ENCODE data around the gene SPI1. TPM values are rescaled to one million over a fixed set of nuclear protein-coding genes. Genes with fewer than 3 reads are reported as not detected.

SPI1 gene
- total RNA-seq, 1 donor from 2014 or later = 15.5 TPM

DNA sequence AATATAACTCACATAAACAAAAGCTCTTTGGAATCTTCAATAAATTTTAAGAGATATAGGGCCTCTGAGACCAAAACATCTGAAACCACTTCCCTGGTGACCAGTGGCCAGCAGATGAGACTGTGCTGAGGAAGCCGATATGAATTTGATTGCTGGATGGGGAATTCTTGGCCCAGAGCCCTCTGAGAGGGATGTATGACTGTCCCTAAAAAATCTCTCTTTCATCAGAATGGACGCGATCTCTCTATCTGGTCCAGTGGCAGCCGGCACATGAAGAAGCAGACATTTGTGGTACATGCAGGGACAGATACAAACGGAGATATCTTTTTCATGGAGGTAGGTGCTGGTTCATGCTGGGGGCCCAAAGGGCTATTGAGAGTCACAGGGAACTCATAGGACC lies 63.4 kb downstream of the SPI1 start:
- Histone ChIP-seq H3K27me3 (no peaks in the 10 kb centered on the region), H3K4me3 (no peak overlapping the region), H3K27ac (no peak overlapping the region), H3K9me3 (no peaks in the 10 kb centered on the region), H3K4me1 (no peaks in the 10 kb centered on the region), H3K36me3 (peaks cover 0 to 81% of the 10 kb centered on the region in 2 donors)
- DNase-seq (ENCODE audit: extremely low spot score in 2 of 2) = no peak
- TF ChIP-seq CTCF (IDR thresholded peaks at IDR 0.05) (no peak), POLR2AphosphoS5 (IDR thresholded peaks at IDR 0.05; ENCODE audit: insufficient read depth in 1 of 2, low read depth in 1 of 2) (no peak), POLR2A (IDR thresholded peaks at IDR 0.05) (no peak)
- intact Hi-C loops (cut with DNase I) = no loop called here

- Histone ChIP-seq H3K27ac (no peak overlapping the region), H3K27me3 (no peaks in the 10 kb centered on the region), H3K4me3 (no peak overlapping the region), H3K4me1 (no peaks in the 10 kb centered on the region), H3K9me3 (no peaks in the 10 kb centered on the region), H3K36me3 (peaks cover 6 to 86% of the 10 kb centered on the region in 2 donors)
- TF ChIP-seq POLR2AphosphoS5 (IDR thresholded peaks at IDR 0.05; ENCODE audit: insufficient read depth in 1 of 2, low read depth in 1 of 2) (no peak), CTCF (IDR thresholded peaks at IDR 0.05) (no peak), POLR2A (IDR thresholded peaks at IDR 0.05) (no peak)
- intact Hi-C loops (cut with DNase I) = no loop called here
- no peak for DNase-seq (ENCODE audit: extremely low spot score in 2 of 2)
Observed at GRCh38 chr11:47308050-47308823, 70.1 kb downstream of the SPI1 start.

GRCh38 chr11:47306484-47306844 lies 71.9 kb downstream of the SPI1 start:
- no peak overlapping the region for H3K27ac ChIP-seq
- no peaks in the 10 kb centered on the region for H3K4me1 ChIP-seq
- no peaks in the 10 kb centered on the region for H3K27me3 ChIP-seq
- peaks cover 10% of the 10 kb centered on the region for H3K9me3 ChIP-seq
- TF ChIP-seq CTCF (IDR thresholded peaks at IDR 0.05) (no peak), POLR2A (IDR thresholded peaks at IDR 0.05) (no peak), POLR2AphosphoS5 (IDR thresholded peaks at IDR 0.05; ENCODE audit: insufficient read depth in 1 of 2, low read depth in 1 of 2) (no peak)
- no peak overlapping the region for H3K4me3 ChIP-seq
- no peak for DNase-seq (ENCODE audit: extremely low spot score in 2 of 2)
- intact Hi-C loops (cut with DNase I) = no loop called here
- peaks cover 6 to 87% of the 10 kb centered on the region in 2 donors for H3K36me3 ChIP-seq

- Histone ChIP-seq H3K9me3 (peaks cover 10% of the 10 kb centered on the region), H3K36me3 (peaks cover 6 to 87% of the 10 kb centered on the region in 2 donors), H3K4me1 (no peaks in the 10 kb centered on the region), H3K27ac (no peak overlapping the region), H3K27me3 (no peaks in the 10 kb centered on the region), H3K4me3 (no peak overlapping the region)
- intact Hi-C loops (cut with DNase I) = no loop called here
- no peak for DNase-seq (ENCODE audit: extremely low spot score in 2 of 2)
- TF ChIP-seq POLR2AphosphoS5 (IDR thresholded peaks at IDR 0.05; ENCODE audit: insufficient read depth in 1 of 2, low read depth in 1 of 2) = no peak
- TF ChIP-seq CTCF (IDR thresholded peaks at IDR 0.05) = no peak
Observed at GRCh38 chr11:47305734-47306483, 72.4 kb downstream of the SPI1 start.

Small RNA genes within 50 kb of the gene (microRNA-seq; reads per million reads assigned to microRNA genes)
- gene MIR4487 (ENCODE audit: borderline number of aligned reads, borderline replicate concordance) = not detected

Small RNA genes within 50 kb of the gene (small RNA-seq; reads per million reads assigned to genes)
- gene MIR4487 = not detected

Other genes with a start within 250 kb of the SPI1 start
- 79.3 TPM for gene ARFGAP2, start 201.7 kb downstream of the SPI1 start, total RNA-seq
- gene PACSIN3, start 192.1 kb downstream of the SPI1 start, total RNA-seq = 59.4 TPM
- gene DDB2, start 163.6 kb downstream of the SPI1 start, total RNA-seq = 42.2 TPM
- gene ACP2, start 129.7 kb downstream of the SPI1 start, total RNA-seq = 54.8 TPM
- 60.9 TPM for gene NR1H3, start 120.6 kb downstream of the SPI1 start, total RNA-seq
- 56.5 TPM for gene MADD, start 108.4 kb downstream of the SPI1 start, total RNA-seq
- gene MYBPC3, start 25.8 kb downstream of the SPI1 start, total RNA-seq = not detected
- gene SLC39A13, start 30.0 kb upstream of the SPI1 start, total RNA-seq = 53.5 TPM
- 89.6 TPM for gene PSMC3, start 47.9 kb upstream of the SPI1 start, total RNA-seq
- gene RAPSN, start 70.6 kb upstream of the SPI1 start, total RNA-seq = not detected
- 100 TPM for gene CELF1, start 174.6 kb upstream of the SPI1 start, total RNA-seq
- gene PTPMT1, start 187.1 kb upstream of the SPI1 start, total RNA-seq = 68.5 TPM
- gene KBTBD4, start 200.4 kb upstream of the SPI1 start, total RNA-seq = 14.7 TPM
- 60.4 TPM for gene NDUFS3, start 200.5 kb upstream of the SPI1 start, total RNA-seq
- gene FAM180B, start 208.1 kb upstream of the SPI1 start, total RNA-seq = not detected
- 3.4 TPM for gene C1QTNF4, start 215.9 kb upstream of the SPI1 start, total RNA-seq

Measured in vagina (tissue), 2 donors.